Measurements from ENCODE around the gene TGFBI. TPM values are rescaled to one million over a fixed set of nuclear protein-coding genes. Genes with fewer than 3 reads are reported as not detected.

The TGFBI gene
- total RNA-seq, 2 donors from 2014 or later = 158 to 173 TPM

- DNase-seq (ENCODE audit: low spot score) (no peak), ATAC-seq (ENCODE audit: insufficient number of reproducible peaks, low FRiP score, low read depth) (no peak)
- Histone ChIP-seq H3K27ac (peak overlapping the region in 1 of 2 donors; percentile 1), H3K9me3 (no peaks in the 10 kb centered on the region), H3K4me3 (no peak overlapping the region), H3K27me3 (replicated peaks; ENCODE audit: insufficient read depth) (no peaks in the 10 kb centered on the region), H3K36me3 (no peaks in the 10 kb centered on the region), H3K4me1 (ENCODE audit: control insufficient read depth in 1 of 2, low read depth in 2 of 2) (peaks cover 37 to 87% of the 10 kb centered on the region in 2 donors)
- TF ChIP-seq CTCF (IDR thresholded peaks at IDR 0.05) = no peak
Measured at GRCh38 chr5:136026636-136027035, 2.2 kb upstream of the TGFBI start.

DNA sequence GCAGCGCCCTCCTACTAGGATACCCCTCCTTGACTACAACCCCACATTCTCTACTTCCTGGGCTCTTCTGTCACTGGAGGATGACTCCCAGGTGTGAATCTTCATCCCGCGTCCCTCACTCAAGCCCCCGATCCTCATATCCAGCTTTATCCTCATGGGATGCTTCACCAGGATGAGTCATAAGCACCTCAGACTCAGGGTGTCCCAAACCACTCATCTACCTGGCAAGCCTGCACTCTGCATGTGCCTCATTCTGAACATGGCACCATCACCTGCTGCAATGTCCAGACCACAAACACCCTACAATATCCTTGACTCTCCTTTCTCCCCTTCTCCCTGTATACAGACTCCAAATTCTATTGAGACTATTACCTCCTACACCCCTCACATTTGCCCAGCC, 1.5 kb upstream of the TGFBI start:
- TF ChIP-seq CTCF (IDR thresholded peaks at IDR 0.05) = no peak
- H3K27ac ChIP-seq = no peak overlapping the region
- no peak for ATAC-seq (ENCODE audit: insufficient number of reproducible peaks, low FRiP score, low read depth)
- no peaks in the 10 kb centered on the region for H3K9me3 ChIP-seq
- H3K4me1 ChIP-seq (ENCODE audit: control insufficient read depth in 1 of 2, low read depth in 2 of 2) = peaks cover 37 to 94% of the 10 kb centered on the region in 2 donors
- no peak for DNase-seq (ENCODE audit: low spot score)
- H3K27me3 ChIP-seq (replicated peaks; ENCODE audit: insufficient read depth) = no peaks in the 10 kb centered on the region
- H3K4me3 ChIP-seq = no peak overlapping the region
- H3K36me3 ChIP-seq = no peaks in the 10 kb centered on the region

DNA sequence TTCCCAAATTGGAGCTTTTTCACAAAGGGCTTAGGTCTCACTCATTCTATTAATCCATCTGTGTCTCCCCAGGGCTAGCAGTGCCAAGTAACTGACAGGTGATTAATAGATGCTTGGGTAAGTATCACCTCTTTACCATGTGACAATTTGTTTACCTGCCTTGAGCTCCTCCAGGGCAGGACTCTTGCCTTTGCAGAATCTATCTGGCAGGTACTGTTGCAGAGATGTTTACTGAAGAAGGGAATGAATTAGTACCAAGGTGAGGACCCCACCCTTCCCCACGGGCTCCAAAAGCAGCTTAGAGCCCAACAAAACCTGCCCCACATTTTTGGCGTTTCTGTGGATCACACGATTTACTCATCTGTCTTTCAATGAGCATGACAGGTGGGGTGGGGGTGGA, 698 bp upstream of the TGFBI start:
- Histone ChIP-seq H3K36me3 (no peaks in the 10 kb centered on the region), H3K27me3 (replicated peaks; ENCODE audit: insufficient read depth) (no peaks in the 10 kb centered on the region), H3K4me1 (ENCODE audit: control insufficient read depth in 1 of 2, low read depth in 2 of 2) (peaks cover 37 to 95% of the 10 kb centered on the region in 2 donors), H3K4me3 (peak overlapping the region; percentile 78), H3K27ac (peak overlapping the region in 1 of 2 donors; percentile 38), H3K9me3 (no peaks in the 10 kb centered on the region)
- DNase-seq (ENCODE audit: low spot score) = no peak
- no peak for ATAC-seq (ENCODE audit: insufficient number of reproducible peaks, low FRiP score, low read depth)
- no peak for TF ChIP-seq CTCF (IDR thresholded peaks at IDR 0.05)

- TF ChIP-seq CTCF (IDR thresholded peaks at IDR 0.05) = no peak
- ATAC-seq (ENCODE audit: insufficient number of reproducible peaks, low FRiP score, low read depth) (no peak), DNase-seq (ENCODE audit: low spot score) (no peak)
- no peaks in the 10 kb centered on the region for H3K9me3 ChIP-seq
- H3K4me3 ChIP-seq = peak overlapping the region; percentile 78
- H3K36me3 ChIP-seq = no peaks in the 10 kb centered on the region
- peaks cover 21 to 73% of the 10 kb centered on the region in 2 donors for H3K4me1 ChIP-seq (ENCODE audit: control insufficient read depth in 1 of 2, low read depth in 2 of 2)
- H3K27me3 ChIP-seq (replicated peaks; ENCODE audit: insufficient read depth) = no peaks in the 10 kb centered on the region
- H3K27ac ChIP-seq = no peak overlapping the region
Measured at GRCh38 chr5:136030252-136030651, 1.5 kb downstream of the TGFBI start.

DNA sequence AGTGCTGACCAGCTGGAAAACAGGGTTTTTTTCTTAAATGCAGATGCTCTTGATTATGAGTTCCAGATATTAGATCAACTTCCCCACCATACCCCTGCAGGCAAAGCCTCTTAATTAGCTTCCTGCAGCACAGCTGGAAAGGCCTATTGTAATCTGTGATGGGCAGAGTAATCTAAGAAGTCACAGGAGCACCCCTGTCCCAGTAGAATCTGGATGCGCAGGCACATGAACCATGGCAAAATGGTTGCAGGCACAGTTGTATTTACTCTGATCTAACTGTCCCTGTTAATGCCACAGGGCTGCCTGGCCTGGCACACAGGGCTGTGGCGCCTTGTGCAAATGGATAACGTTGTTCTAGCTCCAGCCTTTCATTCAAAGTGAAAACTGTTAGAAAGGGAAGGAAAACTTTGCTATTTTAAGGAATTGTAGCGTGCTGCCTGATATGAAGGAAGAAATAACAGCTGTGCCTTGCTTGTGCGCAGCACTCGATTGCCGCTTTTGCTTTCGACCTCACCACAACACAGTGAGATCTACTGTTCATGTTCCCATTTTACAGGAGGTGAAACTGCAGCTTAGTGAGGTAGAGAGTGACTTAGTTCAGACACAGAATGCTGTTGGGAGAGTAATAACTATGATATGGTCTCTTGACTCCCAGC, 2.3 kb downstream of the TGFBI start:
- Histone ChIP-seq H3K4me3 (peak overlapping the region; percentile 78), H3K27ac (no peak overlapping the region), H3K4me1 (ENCODE audit: control insufficient read depth in 1 of 2, low read depth in 2 of 2) (peaks cover 21 to 67% of the 10 kb centered on the region in 2 donors), H3K27me3 (replicated peaks; ENCODE audit: insufficient read depth) (no peaks in the 10 kb centered on the region), H3K36me3 (no peaks in the 10 kb centered on the region), H3K9me3 (no peaks in the 10 kb centered on the region)
- ATAC-seq (ENCODE audit: insufficient number of reproducible peaks, low FRiP score, low read depth) (no peak), DNase-seq (ENCODE audit: low spot score) (no peak)
- TF ChIP-seq CTCF (IDR thresholded peaks at IDR 0.05) = no peak

Data from thoracic aorta (tissue), 2 donors.